GM20000 (cell line): ENCODE results near the gene KLHL35.

ENCODE experiments used
- DNase-seq: peaks from one replicate; pipeline ENCODE4 v3.0.0; 2012; ENCODE audit warnings: low spot score
- CTCF ChIP-seq: IDR thresholded peaks from 2 replicates; pipeline ENCODE4 v1.5.1; 2012; ENCODE audit warnings: mild to moderate bottlenecking, control low read depth; ENCODE audit errors: extremely low read depth, missing control alignments

The KLHL35 gene

GRCh38 chr11:75467311-75467710, 34.3 kb upstream of the KLHL35 start:
- TF ChIP-seq CTCF: no peak
- DNase-seq: no peak

GRCh38 chr11:75465701-75466531, 32.9 kb upstream of the KLHL35 start:
- no peak for TF ChIP-seq CTCF
- DNase-seq: no peak

- no peak for DNase-seq
- no peak for TF ChIP-seq CTCF
Observed at GRCh38 chr11:75463106-75463774, 30.2 kb upstream of the KLHL35 start.

GRCh38 chr11:75462117-75462653, 29.2 kb upstream of the KLHL35 start:
- no peak for DNase-seq

GRCh38 chr11:75461151-75461550, 28.1 kb upstream of the KLHL35 start:
- no peak for TF ChIP-seq CTCF
- no peak for DNase-seq

More at GRCh38 chr11:75462117-75462653, 29.2 kb upstream of the KLHL35 start:
- TF ChIP-seq CTCF: no peak

GRCh38 chr11:75456596-75457183, 23.7 kb upstream of the KLHL35 start:
- DNase-seq: no peak
- no peak for TF ChIP-seq CTCF

- no peak for TF ChIP-seq CTCF
- DNase-seq: no peak
Observed at GRCh38 chr11:75454987-75455386, 22.0 kb upstream of the KLHL35 start.
